SJSA1 (cell line): ENCODE measurements around the gene B4GALT6. TPM values are rescaled to one million over a fixed set of nuclear protein-coding genes. Genes with fewer than 3 reads are reported as not detected.
A peak's percentile ranks its signal among the peaks of the same experiment; 100 is the strongest.

Experiments
- DNase-seq, 2 experiments: peaks; one replicate each; pipeline ENCODE4 v3.0.0-alpha.2; 2015 to 2020; ENCODE audit warnings: low spot score in 2 of 2, low read depth in 1 of 2
- H3K27ac ChIP-seq: fragments of 250-450 bp; sonication (Bioruptor Pico); 2 replicates; pipeline ENCODE4 v1.5.1; 2020; ENCODE audit warnings: mild to moderate bottlenecking, moderate library complexity
- H3K27me3 ChIP-seq: fragments of 250-450 bp; sonication (Bioruptor Pico); replicated peaks from 2 replicates; pipeline ENCODE4 v1.5.1; 2020; ENCODE audit warnings: mild to moderate bottlenecking, moderate library complexity
- H3K36me3 ChIP-seq: fragments of 250-450 bp; sonication (Bioruptor Pico); 2 replicates; pipeline ENCODE4 v1.5.1; 2020; ENCODE audit warnings: mild to moderate bottlenecking
- H3K4me1 ChIP-seq: fragments of 250-450 bp; sonication (Bioruptor Pico); replicated peaks from 2 replicates; pipeline ENCODE4 v1.6.1; 2021; ENCODE audit warnings: mild to moderate bottlenecking
- H3K4me3 ChIP-seq: fragments of 250-450 bp; sonication (Bioruptor Pico); 2 replicates; pipeline ENCODE4 v1.5.1; 2020; ENCODE audit warnings: mild to moderate bottlenecking
- H3K9me3 ChIP-seq: fragments of 250-450 bp; sonication (Bioruptor Pico); replicated peaks from 2 replicates; pipeline ENCODE4 v1.5.1; 2020; ENCODE audit warnings: mild to moderate bottlenecking
- total RNA-seq: library from RNA; depleted of rRNA; stranded (reverse); fragments of >200 nt; shearing (Covaris generic); gene quantifications from 2 replicates; pipeline ENCODE4 v1.2.3, GENCODE V29; 2014

B4GALT6 gene
- total RNA-seq, 1 experiment from 2014 or later, result 0.66 TPM

- H3K9me3 ChIP-seq, result no peaks in the 10 kb centered on the region
- no peak for DNase-seq
- no peak overlapping the region for H3K4me3 ChIP-seq
- no peak overlapping the region for H3K27ac ChIP-seq
- H3K27me3 ChIP-seq, result no peaks in the 10 kb centered on the region
- no peaks in the 10 kb centered on the region for H3K36me3 ChIP-seq
- H3K4me1 ChIP-seq, result no peaks in the 10 kb centered on the region
Measured at GRCh38 chr18:31707815-31708214, 23.4 kb upstream of the B4GALT6 start.

- Histone ChIP-seq H3K27me3 (no peaks in the 10 kb centered on the region; the same call in 1 of the 2 replicates), H3K36me3 (no peaks in the 10 kb centered on the region), H3K4me1 (no peaks in the 10 kb centered on the region), H3K27ac (no peak overlapping the region), H3K4me3 (no peak overlapping the region), H3K9me3 (no peaks in the 10 kb centered on the region)
- no peak for DNase-seq
Measured at GRCh38 chr18:31702449-31702848, 18.1 kb upstream of the B4GALT6 start.

- no peak for DNase-seq
- Histone ChIP-seq H3K27ac (no peak overlapping the region), H3K27me3 (no peaks in the 10 kb centered on the region; the same call in 1 of the 2 replicates), H3K4me1 (no peaks in the 10 kb centered on the region), H3K9me3 (no peaks in the 10 kb centered on the region), H3K36me3 (no peaks in the 10 kb centered on the region), H3K4me3 (no peak overlapping the region)
Measured at GRCh38 chr18:31701744-31702143, 17.4 kb upstream of the B4GALT6 start.

- no peaks in the 10 kb centered on the region for H3K36me3 ChIP-seq
- H3K4me3 ChIP-seq, result no peak overlapping the region
- no peaks in the 10 kb centered on the region; the same call in 1 of the 2 replicates for H3K27me3 ChIP-seq
- DNase-seq, result no peak
- H3K27ac ChIP-seq, result no peak overlapping the region
- no peaks in the 10 kb centered on the region; the same call in 1 of the 2 replicates for H3K9me3 ChIP-seq
- no peaks in the 10 kb centered on the region for H3K4me1 ChIP-seq
Measured at GRCh38 chr18:31700990-31701389, 16.6 kb upstream of the B4GALT6 start.

- DNase-seq, result no peak
Measured at GRCh38 chr18:31697351-31698298, 13.2 kb upstream of the B4GALT6 start.

GRCh38 chr18:31695989-31696388 lies 11.6 kb upstream of the B4GALT6 start:
- Histone ChIP-seq H3K4me3 (no peak overlapping the region), H3K27ac (no peak overlapping the region), H3K27me3 (peaks cover 7% of the 10 kb centered on the region), H3K36me3 (no peaks in the 10 kb centered on the region), H3K9me3 (no peaks in the 10 kb centered on the region; the same call in 1 of the 2 replicates), H3K4me1 (no peaks in the 10 kb centered on the region)
- DNase-seq, result no peak

More at GRCh38 chr18:31697351-31698298, 13.2 kb upstream of the B4GALT6 start:
- no peak overlapping the region for H3K27ac ChIP-seq
- no peaks in the 10 kb centered on the region; the same call in 1 of the 2 replicates for H3K9me3 ChIP-seq
- H3K4me3 ChIP-seq, result no peak overlapping the region
- no peaks in the 10 kb centered on the region for H3K36me3 ChIP-seq
- H3K27me3 ChIP-seq, result no peaks in the 10 kb centered on the region; the same call in 1 of the 2 replicates
- H3K4me1 ChIP-seq, result no peaks in the 10 kb centered on the region

GRCh38 chr18:31694297-31694696 lies 9.9 kb upstream of the B4GALT6 start:
- Histone ChIP-seq H3K27ac (no peak overlapping the region), H3K9me3 (no peaks in the 10 kb centered on the region; the same call in 1 of the 2 replicates), H3K4me3 (no peak overlapping the region), H3K36me3 (no peaks in the 10 kb centered on the region), H3K27me3 (peaks cover 7% of the 10 kb centered on the region), H3K4me1 (no peaks in the 10 kb centered on the region)
- no peak for DNase-seq

- H3K9me3 ChIP-seq, result peaks cover 7% of the 10 kb centered on the region
- H3K4me1 ChIP-seq, result peaks cover 6% of the 10 kb centered on the region; the same call in 1 of the 2 replicates
- no peak overlapping the region for H3K4me3 ChIP-seq
- H3K27ac ChIP-seq, result no peak overlapping the region
- no peak for DNase-seq
- no peaks in the 10 kb centered on the region for H3K36me3 ChIP-seq
- H3K27me3 ChIP-seq, result peaks cover 24% of the 10 kb centered on the region
Measured at GRCh38 chr18:31688606-31689005, 4.2 kb upstream of the B4GALT6 start.

- H3K9me3 ChIP-seq, result peaks cover 7% of the 10 kb centered on the region
Measured at GRCh38 chr18:31686986-31687928, 2.9 kb upstream of the B4GALT6 start.

GRCh38 chr18:31686572-31686971 lies 2.2 kb upstream of the B4GALT6 start:
- no peak overlapping the region for H3K27ac ChIP-seq
- H3K4me3 ChIP-seq, result no peak overlapping the region
- peaks cover 7% of the 10 kb centered on the region for H3K9me3 ChIP-seq
- H3K36me3 ChIP-seq, result no peaks in the 10 kb centered on the region
- no peak for DNase-seq
- peaks cover 6% of the 10 kb centered on the region; the same call in 1 of the 2 replicates for H3K4me1 ChIP-seq
- peaks cover 35% of the 10 kb centered on the region for H3K27me3 ChIP-seq

More at GRCh38 chr18:31686986-31687928, 2.9 kb upstream of the B4GALT6 start:
- Histone ChIP-seq H3K27ac (no peak overlapping the region), H3K4me1 (peaks cover 6% of the 10 kb centered on the region; the same call in 1 of the 2 replicates), H3K36me3 (no peaks in the 10 kb centered on the region), H3K4me3 (no peak overlapping the region), H3K27me3 (peaks cover 35% of the 10 kb centered on the region)
- DNase-seq, result no peak

GRCh38 chr18:31685097-31686082 lies 1.0 kb upstream of the B4GALT6 start:
- peaks cover 10% of the 10 kb centered on the region; the same call in 1 of the 2 replicates for H3K4me1 ChIP-seq
- H3K27me3 ChIP-seq, result peaks cover 35% of the 10 kb centered on the region
- H3K27ac ChIP-seq, result no peak overlapping the region
- DNase-seq, result peak; percentile 49 to 53
- peak overlapping the region; percentile 49 for H3K4me3 ChIP-seq
- no peaks in the 10 kb centered on the region for H3K36me3 ChIP-seq
- peaks cover 7% of the 10 kb centered on the region for H3K9me3 ChIP-seq

- peak overlapping the region; percentile 49 for H3K4me3 ChIP-seq
- H3K4me1 ChIP-seq, result peaks cover 19% of the 10 kb centered on the region
- H3K27me3 ChIP-seq, result peaks cover 35% of the 10 kb centered on the region
- H3K36me3 ChIP-seq, result no peaks in the 10 kb centered on the region
- peaks cover 7% of the 10 kb centered on the region for H3K9me3 ChIP-seq
- no peak for DNase-seq
- no peak overlapping the region for H3K27ac ChIP-seq
Measured at GRCh38 chr18:31683968-31684278, 458 bp downstream of the B4GALT6 start.
